ENCODE measurements around the gene ZFHX3.

Gene ZFHX3

GRCh38 chr16:72768591-72768990, 279.3 kb downstream of the ZFHX3 start:
- H3K9me3 ChIP-seq (ENCODE audit: low read length), result no peaks in the 10 kb centered on the region
- H2AFZ ChIP-seq (ENCODE audit: low read depth, low read length), result no peak overlapping the region
- no peaks in the 10 kb centered on the region for H3K27me3 ChIP-seq (ENCODE audit: insufficient read depth, low read length)
- peaks cover 9% of the 10 kb centered on the region for H3K4me1 ChIP-seq (ENCODE audit: insufficient read depth, low read length)
- no peak overlapping the region for H3K4me3 ChIP-seq (ENCODE audit: low read length)
- no peaks in the 10 kb centered on the region for H3K36me3 ChIP-seq (ENCODE audit: insufficient read depth, low read length)

- no peaks in the 10 kb centered on the region for H3K9me3 ChIP-seq (ENCODE audit: low read length)
- no peak overlapping the region for H3K4me3 ChIP-seq (ENCODE audit: low read length)
- peaks cover 9% of the 10 kb centered on the region for H3K4me1 ChIP-seq (ENCODE audit: insufficient read depth, low read length)
- H2AFZ ChIP-seq (ENCODE audit: low read depth, low read length), result no peak overlapping the region
- no peaks in the 10 kb centered on the region for H3K36me3 ChIP-seq (ENCODE audit: insufficient read depth, low read length)
- H3K27me3 ChIP-seq (ENCODE audit: insufficient read depth, low read length), result no peaks in the 10 kb centered on the region
Measured at GRCh38 chr16:72766506-72766905, 281.4 kb downstream of the ZFHX3 start.

- Histone ChIP-seq H3K9me3 (ENCODE audit: low read length) (no peaks in the 10 kb centered on the region), H3K4me1 (ENCODE audit: insufficient read depth, low read length) (peaks cover 9% of the 10 kb centered on the region), H3K4me3 (ENCODE audit: low read length) (no peak overlapping the region), H3K27me3 (ENCODE audit: insufficient read depth, low read length) (no peaks in the 10 kb centered on the region), H2AFZ (ENCODE audit: low read depth, low read length) (no peak overlapping the region), H3K36me3 (ENCODE audit: insufficient read depth, low read length) (no peaks in the 10 kb centered on the region)
Measured at GRCh38 chr16:72764015-72764654, 283.8 kb downstream of the ZFHX3 start.

GRCh38 chr16:72760581-72760980, 287.3 kb downstream of the ZFHX3 start:
- peaks cover 3% of the 10 kb centered on the region for H3K9me3 ChIP-seq (ENCODE audit: low read length)
- no peaks in the 10 kb centered on the region for H3K36me3 ChIP-seq (ENCODE audit: insufficient read depth, low read length)
- no peak overlapping the region for H2AFZ ChIP-seq (ENCODE audit: low read depth, low read length)
- H3K4me1 ChIP-seq (ENCODE audit: insufficient read depth, low read length), result peaks cover 9% of the 10 kb centered on the region
- H3K4me3 ChIP-seq (ENCODE audit: low read length), result no peak overlapping the region
- H3K27me3 ChIP-seq (ENCODE audit: insufficient read depth, low read length), result no peaks in the 10 kb centered on the region

- Histone ChIP-seq H3K27me3 (ENCODE audit: insufficient read depth, low read length) (no peaks in the 10 kb centered on the region), H3K4me3 (ENCODE audit: low read length) (no peak overlapping the region), H3K9me3 (ENCODE audit: low read length) (peaks cover 3% of the 10 kb centered on the region), H3K4me1 (ENCODE audit: insufficient read depth, low read length) (peaks cover 2% of the 10 kb centered on the region), H2AFZ (ENCODE audit: low read depth, low read length) (no peak overlapping the region), H3K36me3 (ENCODE audit: insufficient read depth, low read length) (no peaks in the 10 kb centered on the region)
Measured at GRCh38 chr16:72753881-72754280, 294.0 kb downstream of the ZFHX3 start.

GRCh38 chr16:72752004-72752695, 295.8 kb downstream of the ZFHX3 start:
- no peak overlapping the region for H2AFZ ChIP-seq (ENCODE audit: low read depth, low read length)
- no peaks in the 10 kb centered on the region for H3K36me3 ChIP-seq (ENCODE audit: insufficient read depth, low read length)
- H3K4me3 ChIP-seq (ENCODE audit: low read length), result no peak overlapping the region
- H3K9me3 ChIP-seq (ENCODE audit: low read length), result peaks cover under 1% of the 10 kb centered on the region
- no peaks in the 10 kb centered on the region for H3K27me3 ChIP-seq (ENCODE audit: insufficient read depth, low read length)
- H3K4me1 ChIP-seq (ENCODE audit: insufficient read depth, low read length), result peaks cover 2% of the 10 kb centered on the region

GRCh38 chr16:72751076-72751475, 296.9 kb downstream of the ZFHX3 start:
- no peaks in the 10 kb centered on the region for H3K9me3 ChIP-seq (ENCODE audit: low read length)
- H3K36me3 ChIP-seq (ENCODE audit: insufficient read depth, low read length), result no peaks in the 10 kb centered on the region
- no peaks in the 10 kb centered on the region for H3K27me3 ChIP-seq (ENCODE audit: insufficient read depth, low read length)
- no peak overlapping the region for H2AFZ ChIP-seq (ENCODE audit: low read depth, low read length)
- peaks cover 2% of the 10 kb centered on the region for H3K4me1 ChIP-seq (ENCODE audit: insufficient read depth, low read length)
- no peak overlapping the region for H3K4me3 ChIP-seq (ENCODE audit: low read length)

GRCh38 chr16:72749091-72749490, 298.8 kb downstream of the ZFHX3 start:
- H3K9me3 ChIP-seq (ENCODE audit: low read length), result no peaks in the 10 kb centered on the region
- no peaks in the 10 kb centered on the region for H3K36me3 ChIP-seq (ENCODE audit: insufficient read depth, low read length)
- no peak overlapping the region for H2AFZ ChIP-seq (ENCODE audit: low read depth, low read length)
- no peak overlapping the region for H3K4me3 ChIP-seq (ENCODE audit: low read length)
- H3K4me1 ChIP-seq (ENCODE audit: insufficient read depth, low read length), result peaks cover 5% of the 10 kb centered on the region
- no peaks in the 10 kb centered on the region for H3K27me3 ChIP-seq (ENCODE audit: insufficient read depth, low read length)

GRCh38 chr16:72744076-72744793, 303.7 kb downstream of the ZFHX3 start:
- H3K4me3 ChIP-seq (ENCODE audit: low read length), result no peak overlapping the region
- no peak overlapping the region for H2AFZ ChIP-seq (ENCODE audit: low read depth, low read length)
- H3K9me3 ChIP-seq (ENCODE audit: low read length), result no peaks in the 10 kb centered on the region
- peaks cover 9% of the 10 kb centered on the region for H3K4me1 ChIP-seq (ENCODE audit: insufficient read depth, low read length)
- H3K36me3 ChIP-seq (ENCODE audit: insufficient read depth, low read length), result no peaks in the 10 kb centered on the region
- no peaks in the 10 kb centered on the region for H3K27me3 ChIP-seq (ENCODE audit: insufficient read depth, low read length)

- no peak overlapping the region for H3K4me3 ChIP-seq (ENCODE audit: low read length)
- H3K36me3 ChIP-seq (ENCODE audit: insufficient read depth, low read length), result no peaks in the 10 kb centered on the region
- peaks cover 13% of the 10 kb centered on the region for H3K4me1 ChIP-seq (ENCODE audit: insufficient read depth, low read length)
- no peaks in the 10 kb centered on the region for H3K27me3 ChIP-seq (ENCODE audit: insufficient read depth, low read length)
- no peak overlapping the region for H2AFZ ChIP-seq (ENCODE audit: low read depth, low read length)
- H3K9me3 ChIP-seq (ENCODE audit: low read length), result no peaks in the 10 kb centered on the region
Measured at GRCh38 chr16:72743011-72743761, 304.7 kb downstream of the ZFHX3 start.

- no peaks in the 10 kb centered on the region for H3K27me3 ChIP-seq (ENCODE audit: insufficient read depth, low read length)
- H3K9me3 ChIP-seq (ENCODE audit: low read length), result peaks cover 2% of the 10 kb centered on the region
- H3K4me1 ChIP-seq (ENCODE audit: insufficient read depth, low read length), result peaks cover 13% of the 10 kb centered on the region
- H3K36me3 ChIP-seq (ENCODE audit: insufficient read depth, low read length), result no peaks in the 10 kb centered on the region
- no peak overlapping the region for H3K4me3 ChIP-seq (ENCODE audit: low read length)
- no peak overlapping the region for H2AFZ ChIP-seq (ENCODE audit: low read depth, low read length)
Measured at GRCh38 chr16:72740347-72740746, 307.6 kb downstream of the ZFHX3 start.

- Histone ChIP-seq H3K4me1 (ENCODE audit: insufficient read depth, low read length) (peaks cover 12% of the 10 kb centered on the region), H2AFZ (ENCODE audit: low read depth, low read length) (no peak overlapping the region), H3K4me3 (ENCODE audit: low read length) (no peak overlapping the region), H3K27me3 (ENCODE audit: insufficient read depth, low read length) (no peaks in the 10 kb centered on the region), H3K36me3 (ENCODE audit: insufficient read depth, low read length) (no peaks in the 10 kb centered on the region), H3K9me3 (ENCODE audit: low read length) (peaks cover 2% of the 10 kb centered on the region)
Measured at GRCh38 chr16:72739577-72739976, 308.4 kb downstream of the ZFHX3 start.

GRCh38 chr16:72736074-72736473, 311.9 kb downstream of the ZFHX3 start:
- H3K9me3 ChIP-seq (ENCODE audit: low read length), result peaks cover 6% of the 10 kb centered on the region
- H3K4me3 ChIP-seq (ENCODE audit: low read length), result no peak overlapping the region
- H2AFZ ChIP-seq (ENCODE audit: low read depth, low read length), result no peak overlapping the region
- no peaks in the 10 kb centered on the region for H3K36me3 ChIP-seq (ENCODE audit: insufficient read depth, low read length)
- H3K4me1 ChIP-seq (ENCODE audit: insufficient read depth, low read length), result peaks cover 10% of the 10 kb centered on the region
- H3K27me3 ChIP-seq (ENCODE audit: insufficient read depth, low read length), result no peaks in the 10 kb centered on the region

All from neuron (in vitro differentiated cells).